SK-N-SH treated with all-trans-retinoic acid at 6 μM for 48 hours (cell line): Measurements from ENCODE around the gene HIGD2A.
A peak's percentile ranks its signal among the peaks of the same experiment; 100 is the strongest.

Experiments used
- ATAC-seq: fragments of 200-7000 bp; cut with Tn5 transposase; 3 replicates; pipeline ENCODE4 v1.9.1; 2020; ENCODE audit warnings: mild to moderate bottlenecking, moderate library complexity
- ARNTL ChIP-seq: fragments of 450-650 bp; formaldehyde crosslinking; IDR thresholded peaks from 2 replicates; pipeline ENCODE4 v1.5.0; 2020; ENCODE audit warnings: low read depth, mild to moderate bottlenecking, moderate library complexity, borderline replicate concordance
- BACH2 ChIP-seq: fragments of 250-450 bp; sonication (Bioruptor Pico); IDR thresholded peaks from 2 replicates; pipeline ENCODE4 v1.9.0; 2021; ENCODE audit warnings: mild to moderate bottlenecking, borderline replicate concordance
- CSDC2 ChIP-seq: fragments of 250-450 bp; sonication (Bioruptor Pico); IDR thresholded peaks from 2 replicates; pipeline ENCODE4 v1.5.0; 2020; ENCODE audit warnings: mild to moderate bottlenecking, moderate library complexity
- ESRRG ChIP-seq: fragments of 250-450 bp; sonication (Bioruptor Pico); IDR thresholded peaks from 2 replicates; pipeline ENCODE4 v1.6.1; 2021; ENCODE audit warnings: mild to moderate bottlenecking
- GLIS3 ChIP-seq: fragments of 250-450 bp; sonication (Bioruptor Pico); IDR thresholded peaks from 2 replicates; pipeline ENCODE4 v1.5.0; 2020; ENCODE audit warnings: mild to moderate bottlenecking, moderate library complexity
- ISL1 ChIP-seq: fragments of 250-450 bp; sonication (Bioruptor Pico); IDR thresholded peaks from 2 replicates; pipeline ENCODE4 v2.1.2; 2022; ENCODE audit warnings: mild to moderate bottlenecking, moderate library complexity
- OSR1 ChIP-seq: fragments of 250-450 bp; sonication (Bioruptor Pico); IDR thresholded peaks from 2 replicates; pipeline ENCODE4 v1.8.0; 2022; ENCODE audit warnings: moderate library complexity, mild to moderate bottlenecking, inconsistent platforms
- PATZ1 ChIP-seq: fragments of 250-450 bp; sonication (Bioruptor Pico); IDR thresholded peaks from 2 replicates; pipeline ENCODE4 v1.8.0; 2020; ENCODE audit warnings: mild to moderate bottlenecking, moderate library complexity, borderline replicate concordance
- SNAI2 ChIP-seq: fragments of 250-450 bp; sonication (Bioruptor Pico); IDR thresholded peaks from 2 replicates; pipeline ENCODE4 v1.5.0; 2020; ENCODE audit warnings: mild to moderate bottlenecking, moderate library complexity
- TCF4 ChIP-seq: fragments of 250-450 bp; sonication (Bioruptor Pico); IDR thresholded peaks from 2 replicates; pipeline ENCODE4 v1.8.0; 2021; ENCODE audit warnings: mild to moderate bottlenecking, moderate library complexity, borderline replicate concordance
- TOX ChIP-seq: fragments of 250-450 bp; sonication (Bioruptor Pico); IDR thresholded peaks from 2 replicates; pipeline ENCODE4 v1.8.0; 2021; ENCODE audit warnings: mild to moderate bottlenecking, moderate library complexity, borderline replicate concordance
- ZFP3 ChIP-seq: fragments of 250-450 bp; sonication (Bioruptor Pico); IDR thresholded peaks from 2 replicates; pipeline ENCODE4 v1.5.0; 2020; ENCODE audit warnings: mild to moderate bottlenecking, moderate library complexity
- ZNF70 ChIP-seq: fragments of 450-650 bp; formaldehyde crosslinking; IDR thresholded peaks from 2 replicates; pipeline ENCODE4 v1.5.0; 2020; ENCODE audit warnings: mild to moderate bottlenecking, moderate library complexity
- ZNF8 ChIP-seq: fragments of 450-650 bp; formaldehyde crosslinking; IDR thresholded peaks from 2 replicates; pipeline ENCODE4 v1.5.0; 2020; ENCODE audit warnings: mild to moderate bottlenecking, moderate library complexity
- TF ChIP-seq, protein P1 (sequence below): fragments of 250-450 bp; sonication (Bioruptor Pico); IDR thresholded peaks from 2 replicates; pipeline ENCODE4 v1.5.0; 2020; ENCODE audit warnings: mild to moderate bottlenecking, moderate library complexity
- TF ChIP-seq, protein P2 (sequence below): fragments of 250-450 bp; sonication (Bioruptor Pico); IDR thresholded peaks from 2 replicates; pipeline ENCODE4 v1.8.0; 2021; ENCODE audit warnings: low read depth, mild to moderate bottlenecking, moderate library complexity, borderline replicate concordance
- TF ChIP-seq, protein P3 (sequence below): fragments of 250-450 bp; sonication (Bioruptor Pico); IDR thresholded peaks from 2 replicates; pipeline ENCODE4 v1.5.1; 2021; ENCODE audit warnings: mild to moderate bottlenecking, moderate library complexity

HIGD2A gene

DNA sequence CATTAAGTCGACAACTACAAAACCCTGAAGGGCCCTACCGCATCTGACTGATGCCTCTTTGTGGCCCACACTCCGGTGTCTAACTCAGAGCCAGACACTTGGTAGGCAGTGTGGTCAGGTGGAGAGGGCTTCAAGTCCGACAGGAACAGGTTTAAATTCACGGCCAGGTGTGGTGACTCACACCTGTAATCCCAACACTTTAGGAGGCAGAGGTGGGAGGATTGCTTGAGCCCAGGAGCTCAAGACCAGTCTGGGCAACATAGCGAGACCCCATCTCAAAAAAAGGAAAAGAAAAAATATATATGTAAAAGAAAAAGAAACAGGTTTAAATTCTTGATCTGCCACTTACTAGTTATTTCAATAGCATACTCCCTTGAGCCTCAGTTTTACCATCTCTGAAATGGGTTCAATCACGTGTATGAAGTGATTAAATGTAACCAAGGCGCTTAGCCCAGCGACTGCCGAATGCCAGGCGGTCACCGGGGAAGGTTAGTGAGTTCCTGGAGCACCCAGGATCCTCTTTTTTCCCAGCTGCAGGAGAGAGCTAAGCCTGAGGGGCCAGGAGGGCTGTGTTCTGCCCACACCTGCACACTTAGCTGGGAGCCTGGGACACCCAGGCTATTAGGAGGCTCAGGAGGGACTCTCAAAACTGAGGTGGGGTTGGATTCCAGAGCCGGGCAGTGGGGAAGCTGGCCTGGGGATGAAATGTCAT lies 26.8 kb downstream of the HIGD2A start:
- TF ChIP-seq ZFP3 (CRISPR knock-in tag) (no peak), TCF4 (CRISPR knock-in tag) (no peak), ISL1 (no peak), PATZ1 (CRISPR knock-in tag) (no peak), CSDC2 (no peak), ZNF70 (CRISPR knock-in tag) (no peak), ZNF8 (CRISPR knock-in tag) (no peak), GLIS3 (CRISPR knock-in tag) (no peak), SNAI2 (CRISPR knock-in tag) (no peak)
- TF ChIP-seq, protein P1, sequence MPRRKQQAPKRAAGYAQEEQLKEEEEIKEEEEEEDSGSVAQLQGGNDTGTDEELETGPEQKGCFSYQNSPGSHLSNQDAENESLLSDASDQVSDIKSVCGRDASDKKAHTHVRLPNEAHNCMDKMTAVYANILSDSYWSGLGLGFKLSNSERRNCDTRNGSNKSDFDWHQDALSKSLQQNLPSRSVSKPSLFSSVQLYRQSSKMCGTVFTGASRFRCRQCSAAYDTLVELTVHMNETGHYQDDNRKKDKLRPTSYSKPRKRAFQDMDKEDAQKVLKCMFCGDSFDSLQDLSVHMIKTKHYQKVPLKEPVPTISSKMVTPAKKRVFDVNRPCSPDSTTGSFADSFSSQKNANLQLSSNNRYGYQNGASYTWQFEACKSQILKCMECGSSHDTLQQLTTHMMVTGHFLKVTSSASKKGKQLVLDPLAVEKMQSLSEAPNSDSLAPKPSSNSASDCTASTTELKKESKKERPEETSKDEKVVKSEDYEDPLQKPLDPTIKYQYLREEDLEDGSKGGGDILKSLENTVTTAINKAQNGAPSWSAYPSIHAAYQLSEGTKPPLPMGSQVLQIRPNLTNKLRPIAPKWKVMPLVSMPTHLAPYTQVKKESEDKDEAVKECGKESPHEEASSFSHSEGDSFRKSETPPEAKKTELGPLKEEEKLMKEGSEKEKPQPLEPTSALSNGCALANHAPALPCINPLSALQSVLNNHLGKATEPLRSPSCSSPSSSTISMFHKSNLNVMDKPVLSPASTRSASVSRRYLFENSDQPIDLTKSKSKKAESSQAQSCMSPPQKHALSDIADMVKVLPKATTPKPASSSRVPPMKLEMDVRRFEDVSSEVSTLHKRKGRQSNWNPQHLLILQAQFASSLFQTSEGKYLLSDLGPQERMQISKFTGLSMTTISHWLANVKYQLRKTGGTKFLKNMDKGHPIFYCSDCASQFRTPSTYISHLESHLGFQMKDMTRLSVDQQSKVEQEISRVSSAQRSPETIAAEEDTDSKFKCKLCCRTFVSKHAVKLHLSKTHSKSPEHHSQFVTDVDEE = no peak
- TF ChIP-seq, protein P2, sequence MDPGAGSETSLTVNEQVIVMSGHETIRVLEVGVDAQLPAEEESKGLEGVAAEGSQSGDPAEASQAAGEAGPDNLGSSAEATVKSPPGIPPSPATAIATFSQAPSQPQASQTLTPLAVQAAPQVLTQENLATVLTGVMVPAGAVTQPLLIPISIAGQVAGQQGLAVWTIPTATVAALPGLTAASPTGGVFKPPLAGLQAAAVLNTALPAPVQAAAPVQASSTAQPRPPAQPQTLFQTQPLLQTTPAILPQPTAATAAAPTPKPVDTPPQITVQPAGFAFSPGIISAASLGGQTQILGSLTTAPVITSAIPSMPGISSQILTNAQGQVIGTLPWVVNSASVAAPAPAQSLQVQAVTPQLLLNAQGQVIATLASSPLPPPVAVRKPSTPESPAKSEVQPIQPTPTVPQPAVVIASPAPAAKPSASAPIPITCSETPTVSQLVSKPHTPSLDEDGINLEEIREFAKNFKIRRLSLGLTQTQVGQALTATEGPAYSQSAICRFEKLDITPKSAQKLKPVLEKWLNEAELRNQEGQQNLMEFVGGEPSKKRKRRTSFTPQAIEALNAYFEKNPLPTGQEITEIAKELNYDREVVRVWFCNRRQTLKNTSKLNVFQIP (CRISPR knock-in tag) = no peak
- no peak for ATAC-seq

- TF ChIP-seq CSDC2 = peak; percentile 50; the same call in 1 of the 2 replicates
- TF ChIP-seq SNAI2 (CRISPR knock-in tag) = peak; percentile 46; the same call in 1 of the 2 replicates
- no peak for TF ChIP-seq GLIS3 (CRISPR knock-in tag)
- no peak for TF ChIP-seq BACH2
- TF ChIP-seq, protein P1 = peak; percentile 64; the same call in 1 of the 2 replicates
- peak; percentile 96 for ATAC-seq
Measured at GRCh38 chr5:176415952-176416924, 27.7 kb downstream of the HIGD2A start, which contains the start of gene CLTB. Gene CLTB, minus strand, starts transcription at chr5:176416539. Its CDS starts 176 bp downstream, at chr5:176416363.

- no peak for ATAC-seq
- no peak for TF ChIP-seq OSR1 (CRISPR knock-in tag)
- TF ChIP-seq PATZ1 (CRISPR knock-in tag) = no peak
- no peak for TF ChIP-seq SNAI2 (CRISPR knock-in tag)
- TF ChIP-seq ESRRG (CRISPR knock-in tag) = no peak
- no peak for TF ChIP-seq TOX (CRISPR knock-in tag)
- TF ChIP-seq ARNTL (CRISPR knock-in tag) = no peak
- TF ChIP-seq ZNF70 (CRISPR knock-in tag) = no peak
- TF ChIP-seq, protein P3, sequence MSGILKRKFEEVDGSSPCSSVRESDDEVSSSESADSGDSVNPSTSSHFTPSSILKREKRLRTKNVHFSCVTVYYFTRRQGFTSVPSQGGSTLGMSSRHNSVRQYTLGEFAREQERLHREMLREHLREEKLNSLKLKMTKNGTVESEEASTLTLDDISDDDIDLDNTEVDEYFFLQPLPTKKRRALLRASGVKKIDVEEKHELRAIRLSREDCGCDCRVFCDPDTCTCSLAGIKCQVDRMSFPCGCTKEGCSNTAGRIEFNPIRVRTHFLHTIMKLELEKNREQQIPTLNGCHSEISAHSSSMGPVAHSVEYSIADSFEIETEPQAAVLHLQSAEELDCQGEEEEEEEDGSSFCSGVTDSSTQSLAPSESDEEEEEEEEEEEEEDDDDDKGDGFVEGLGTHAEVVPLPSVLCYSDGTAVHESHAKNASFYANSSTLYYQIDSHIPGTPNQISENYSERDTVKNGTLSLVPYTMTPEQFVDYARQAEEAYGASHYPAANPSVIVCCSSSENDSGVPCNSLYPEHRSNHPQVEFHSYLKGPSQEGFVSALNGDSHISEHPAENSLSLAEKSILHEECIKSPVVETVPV = no peak
Measured at GRCh38 chr5:176416965-176417364, 28.4 kb downstream of the HIGD2A start.
